IPS DF 6.9 (cell line): ENCODE data around the gene ROBO3.
A peak's percentile ranks its signal among the peaks of the same experiment; 100 is the strongest.

ENCODE experiments used
- DNase-seq: peaks from one replicate; pipeline ENCODE4 v3.0.0-alpha.2; 2013; ENCODE audit warnings: low read depth, low spot score
- H3K27ac ChIP-seq: one replicate; pipeline ENCODE4 v1.5.1; 2013; ENCODE audit warnings: low read length, control low read depth
- H3K27me3 ChIP-seq: 2 replicates; pipeline ENCODE4 v1.6.1; 2013; ENCODE audit warnings: mild to moderate bottlenecking, low read length; ENCODE audit not compliant: control insufficient read depth, insufficient read depth
- H3K36me3 ChIP-seq: 2 replicates; pipeline ENCODE4 v1.6.1; 2013; ENCODE audit warnings: low read length; ENCODE audit not compliant: control insufficient read depth, insufficient read depth
- H3K4me1 ChIP-seq: 2 replicates; pipeline ENCODE4 v1.6.1; 2013; ENCODE audit warnings: low read length; ENCODE audit not compliant: control insufficient read depth, insufficient read depth
- H3K4me3 ChIP-seq: 2 replicates; pipeline ENCODE4 v1.5.1; 2013; ENCODE audit warnings: mild to moderate bottlenecking, low read length
- H3K9me3 ChIP-seq: 2 replicates; pipeline ENCODE4 v1.6.1; 2013; ENCODE audit warnings: low read length, inconsistent platforms; ENCODE audit not compliant: control insufficient read depth, insufficient read depth
- WGBS: extraction: QIAGEN DNeasy Blood & Tissue Kit; methylation state at CpG from one replicate; pipeline ENCODE4 v1.1.7; 2013; ENCODE audit warnings: mixed read lengths, missing lambda C conversion rate; ENCODE audit not compliant: insufficient read length, insufficient coverage; 5-methylcytosine and 5-hydroxymethylcytosine counted together

ROBO3 gene

DNA sequence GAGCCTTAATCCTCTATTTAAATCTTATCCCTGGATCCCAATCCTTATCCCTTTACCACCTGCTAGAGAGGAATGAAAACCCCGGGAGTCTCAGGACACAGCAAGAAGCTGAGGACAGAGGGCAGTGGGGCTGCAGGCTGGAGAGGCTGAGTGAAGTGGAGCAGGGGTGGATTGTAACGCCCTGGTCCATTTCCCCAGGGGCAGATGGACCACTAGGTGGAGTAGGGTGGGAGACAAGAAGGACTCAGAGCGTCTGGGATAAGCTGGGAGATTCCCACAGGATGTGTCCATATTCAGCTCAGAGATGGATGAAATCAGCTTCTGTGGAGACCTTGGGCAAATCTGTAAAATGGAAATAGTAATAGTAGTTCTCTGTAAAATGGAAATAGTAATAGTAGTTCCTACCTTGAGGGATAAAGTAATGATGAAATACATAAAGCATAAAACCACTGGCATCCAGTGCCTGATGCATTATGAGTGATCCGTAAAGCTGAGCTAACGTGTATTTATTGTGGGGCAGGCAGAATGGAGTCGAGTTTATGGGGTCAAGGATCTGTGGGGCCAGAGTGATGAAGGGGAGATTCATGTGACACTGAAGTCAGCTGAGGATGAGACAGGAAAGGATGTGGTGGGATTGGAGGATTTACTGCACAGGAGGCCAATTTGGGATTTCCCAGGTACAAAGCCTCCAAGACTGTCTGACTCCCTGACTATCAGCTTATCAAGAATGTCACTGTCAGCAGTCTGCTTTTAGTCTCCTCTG is 34.3 kb downstream of the ROBO3 start:
- Histone ChIP-seq H3K4me3 (no peak overlapping the region), H3K27me3 (no peaks in the 10 kb centered on the region), H3K9me3 (no peaks in the 10 kb centered on the region; the same call in 1 of the 2 replicates), H3K4me1 (no peaks in the 10 kb centered on the region), H3K36me3 (no peaks in the 10 kb centered on the region), H3K27ac (no peak overlapping the region)
- no CpG with 5 or more reads among the region's 6 CpGs for WGBS
- no peak for DNase-seq

- WGBS: no CpG with 5 or more reads among the region's 5 CpGs
These were observed 35.2 kb downstream of the ROBO3 start for GRCh38 chr11:124900464-124900863.

DNA sequence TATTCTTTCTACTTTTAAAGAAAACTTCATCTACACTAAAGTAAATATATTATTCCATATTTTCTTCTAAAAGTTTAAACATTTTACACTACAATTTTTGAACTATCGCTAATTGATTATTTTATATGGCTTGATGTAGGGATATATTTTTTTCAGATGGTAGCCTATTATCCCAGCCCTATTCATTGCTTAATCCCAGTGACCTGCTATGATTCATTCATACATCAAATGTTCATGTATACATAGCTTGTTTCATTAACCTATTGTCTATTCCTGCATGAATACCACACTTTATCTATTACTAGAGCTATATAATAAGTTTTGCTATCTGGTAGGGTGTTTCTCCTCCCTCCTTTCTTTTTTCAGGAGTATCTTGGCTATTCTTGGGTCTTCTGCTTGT is 37.4 kb downstream of the ROBO3 start:
- WGBS: no CpG with 5 or more reads among the region's 1 CpG
- no peak for DNase-seq
- H3K4me1 ChIP-seq: no peaks in the 10 kb centered on the region
- H3K36me3 ChIP-seq: no peaks in the 10 kb centered on the region
- H3K27me3 ChIP-seq: no peaks in the 10 kb centered on the region
- no peak overlapping the region for H3K27ac ChIP-seq
- H3K9me3 ChIP-seq: no peaks in the 10 kb centered on the region; the same call in 1 of the 2 replicates
- H3K4me3 ChIP-seq: no peak overlapping the region

More at GRCh38 chr11:124900464-124900863, 35.2 kb downstream of the ROBO3 start:
- DNase-seq: no peak
- no peak overlapping the region for H3K4me3 ChIP-seq
- no peaks in the 10 kb centered on the region; the same call in 1 of the 2 replicates for H3K9me3 ChIP-seq
- no peak overlapping the region for H3K27ac ChIP-seq
- no peaks in the 10 kb centered on the region for H3K4me1 ChIP-seq
- H3K36me3 ChIP-seq: no peaks in the 10 kb centered on the region
- H3K27me3 ChIP-seq: no peaks in the 10 kb centered on the region

DNA sequence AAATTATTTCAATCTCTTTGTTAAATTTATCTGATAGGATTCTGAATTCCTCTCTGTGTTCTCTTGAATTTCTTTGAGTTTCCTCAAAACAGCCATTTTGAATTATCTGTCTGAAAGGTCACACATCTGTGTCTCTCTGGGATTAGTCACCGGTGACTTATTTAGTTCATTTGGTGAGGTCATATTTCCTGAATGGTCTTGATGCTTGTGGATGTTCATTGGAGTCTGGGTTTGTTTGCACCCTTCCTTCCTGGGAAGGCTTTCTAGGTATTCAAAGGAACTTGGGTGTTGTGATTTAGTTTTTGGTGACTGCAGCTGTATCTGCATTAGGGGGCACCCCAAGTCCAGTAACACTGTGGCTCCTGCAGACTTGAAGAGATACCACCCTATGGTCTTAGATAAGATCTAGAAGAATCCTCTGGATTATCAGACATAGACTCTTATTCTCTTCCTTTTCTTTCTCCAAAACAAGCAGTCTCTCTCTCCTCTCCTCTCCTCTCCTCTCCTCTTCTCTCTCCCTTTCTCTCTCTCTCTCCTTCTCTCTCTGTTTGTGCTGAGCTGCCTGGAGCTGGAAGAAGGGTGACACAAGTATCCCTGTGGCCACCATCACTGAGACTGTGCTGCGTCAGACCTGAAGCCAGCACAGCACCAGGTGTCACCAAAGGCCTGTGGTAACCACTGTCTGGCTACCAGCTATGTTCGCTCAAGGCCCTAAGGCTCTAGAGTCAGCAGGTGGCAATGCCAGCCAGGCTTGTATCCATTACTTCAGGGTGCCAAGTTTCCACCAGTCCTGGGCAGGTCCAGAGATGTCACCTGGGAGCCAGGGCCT is 50.5 kb downstream of the ROBO3 start:
- H3K4me1 ChIP-seq: no peaks in the 10 kb centered on the region
- no peaks in the 10 kb centered on the region for H3K36me3 ChIP-seq
- H3K27me3 ChIP-seq: no peaks in the 10 kb centered on the region; the same call in 1 of the 2 replicates
- WGBS: no CpG with 5 or more reads among the region's 3 CpGs
- no peak for DNase-seq
- H3K4me3 ChIP-seq: no peak overlapping the region
- no peak overlapping the region for H3K27ac ChIP-seq
- no peaks in the 10 kb centered on the region for H3K9me3 ChIP-seq

DNA sequence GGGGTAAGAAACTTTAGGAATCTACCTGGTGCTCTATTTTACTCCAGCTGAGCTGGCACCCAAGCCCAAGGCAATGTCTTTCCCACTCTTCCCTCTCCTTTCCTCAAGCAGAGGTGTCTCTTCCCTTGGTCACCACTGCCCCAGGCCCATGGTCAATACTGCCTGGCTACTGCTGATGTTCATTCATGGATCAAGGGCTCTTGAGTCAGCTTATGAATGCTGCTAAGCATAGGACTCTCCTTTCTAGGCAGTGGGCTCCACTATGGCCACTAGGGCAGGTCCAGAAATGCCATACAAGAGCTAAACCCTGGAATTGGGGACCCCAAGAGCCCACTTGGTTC is 51.1 kb downstream of the ROBO3 start:
- peaks cover 1% of the 10 kb centered on the region; the same call in 1 of the 2 replicates for H3K27me3 ChIP-seq
- no peak for DNase-seq
- H3K9me3 ChIP-seq: no peaks in the 10 kb centered on the region
- H3K27ac ChIP-seq: no peak overlapping the region
- no peaks in the 10 kb centered on the region for H3K36me3 ChIP-seq
- no peak overlapping the region for H3K4me3 ChIP-seq
- no peaks in the 10 kb centered on the region for H3K4me1 ChIP-seq

DNA sequence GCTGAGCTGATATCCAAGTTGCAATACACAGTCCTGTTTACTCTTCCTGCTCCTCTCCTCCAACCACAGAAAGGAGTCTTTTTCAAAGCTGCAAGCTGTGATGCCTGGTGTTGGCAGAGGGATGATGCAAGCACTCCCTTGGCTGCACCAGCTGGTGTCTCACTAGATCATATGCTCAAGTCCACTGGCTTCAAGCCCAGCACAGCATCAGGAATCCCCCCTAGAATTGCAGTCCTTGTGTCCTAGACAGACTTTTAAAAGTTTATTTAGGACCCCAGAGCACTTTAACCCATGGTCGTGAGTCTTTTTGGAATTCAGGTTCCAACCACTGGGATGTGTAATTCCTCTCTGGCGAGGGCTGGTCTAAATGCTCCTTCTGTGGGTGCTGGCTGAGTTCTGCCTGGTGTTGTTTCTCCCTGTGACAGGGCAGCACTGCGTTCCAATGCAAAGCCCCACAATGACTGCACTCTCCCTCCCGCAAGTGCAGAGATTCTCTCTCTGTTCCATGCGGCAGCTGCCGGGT is 51.9 kb downstream of the ROBO3 start:
- no peaks in the 10 kb centered on the region for H3K9me3 ChIP-seq
- no peak overlapping the region for H3K27ac ChIP-seq
- WGBS: no CpG with 5 or more reads among the region's 6 CpGs
- no peaks in the 10 kb centered on the region for H3K36me3 ChIP-seq
- H3K4me1 ChIP-seq: no peaks in the 10 kb centered on the region
- no peak for DNase-seq
- peaks cover 10% of the 10 kb centered on the region; the same call in 1 of the 2 replicates for H3K27me3 ChIP-seq
- H3K4me3 ChIP-seq: no peak overlapping the region

GRCh38 chr11:124918950-124919349 is 53.7 kb downstream of the ROBO3 start, which contains the start of gene HEPN1:
TSS of gene HEPN1 (plus strand) at chr11:124919250.
- no peaks in the 10 kb centered on the region for H3K4me1 ChIP-seq
- no peaks in the 10 kb centered on the region for H3K36me3 ChIP-seq
- peaks cover 10% of the 10 kb centered on the region; the same call in 1 of the 2 replicates for H3K27me3 ChIP-seq
- no peak within 1 kb of the TSS for H3K27ac ChIP-seq
- no peak within 1 kb of the TSS for H3K4me3 ChIP-seq
- 100% methylated on average over 3 of the region's 3 CpGs for WGBS
- DNase-seq: no peak
- no peaks in the 10 kb centered on the region for H3K9me3 ChIP-seq

GRCh38 chr11:124919898-124920297 is 54.7 kb downstream of the ROBO3 start:
- no peaks in the 10 kb centered on the region for H3K9me3 ChIP-seq
- H3K4me3 ChIP-seq: no peak overlapping the region
- no peaks in the 10 kb centered on the region for H3K4me1 ChIP-seq
- no peak overlapping the region for H3K27ac ChIP-seq
- no CpG with 5 or more reads among the region's 2 CpGs for whole genome bisulfite sequencing
- no peak for DNase-seq
- H3K36me3 ChIP-seq: no peaks in the 10 kb centered on the region
- H3K27me3 ChIP-seq: peaks cover 10% of the 10 kb centered on the region; the same call in 1 of the 2 replicates

- no peaks in the 10 kb centered on the region for H3K36me3 ChIP-seq
- no peaks in the 10 kb centered on the region for H3K4me1 ChIP-seq
- H3K9me3 ChIP-seq: no peaks in the 10 kb centered on the region
- H3K27me3 ChIP-seq: peaks cover 10% of the 10 kb centered on the region; the same call in 1 of the 2 replicates
- DNase-seq: no peak
- WGBS: no CpG with 5 or more reads among the region's 5 CpGs
- H3K27ac ChIP-seq: no peak overlapping the region
- no peak overlapping the region for H3K4me3 ChIP-seq
These were observed 55.1 kb downstream of the ROBO3 start for GRCh38 chr11:124920356-124920755.

DNA sequence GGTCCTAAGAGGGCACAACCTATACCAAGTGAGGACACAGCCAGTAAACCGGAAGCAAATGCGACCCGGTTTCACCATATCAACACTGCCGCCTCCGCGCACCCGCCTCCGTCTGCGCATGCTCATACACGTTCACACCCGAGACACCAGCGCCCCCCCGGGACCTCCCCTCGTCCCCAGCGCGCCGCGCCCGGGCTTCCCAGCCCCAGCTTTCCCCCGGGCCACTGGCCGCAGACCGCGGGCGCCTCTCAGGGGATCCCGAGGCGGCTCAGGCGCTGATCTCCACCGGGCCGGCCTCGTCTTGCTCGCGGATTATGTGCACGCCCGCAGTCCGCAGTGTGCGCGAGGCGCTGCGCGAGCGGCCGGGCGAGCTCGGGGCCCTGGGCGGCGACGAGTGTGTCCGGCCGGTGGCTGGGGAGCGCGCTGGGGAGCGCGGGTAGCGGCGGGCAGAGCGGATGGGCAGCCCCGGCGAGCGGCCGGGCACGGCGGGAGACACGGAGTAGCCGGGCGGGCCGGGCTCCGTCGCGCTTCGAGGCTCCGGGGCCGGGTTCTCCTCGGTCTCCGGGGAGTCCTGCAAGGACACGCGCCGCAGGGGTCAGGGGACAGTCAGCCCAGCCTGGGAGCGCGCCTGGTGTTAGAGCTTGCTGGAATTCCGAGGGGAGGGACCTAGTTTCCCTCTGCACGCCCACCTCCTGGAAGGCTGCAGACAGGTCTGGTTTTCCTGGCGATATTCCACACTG is 55.8 kb downstream of the ROBO3 start:
- H3K27me3 ChIP-seq: peaks cover 10% of the 10 kb centered on the region; the same call in 1 of the 2 replicates
- H3K4me3 ChIP-seq: peak overlapping the region; percentile 35; the same call in 1 of the 2 replicates
- no peaks in the 10 kb centered on the region for H3K9me3 ChIP-seq
- H3K4me1 ChIP-seq: no peaks in the 10 kb centered on the region
- no peaks in the 10 kb centered on the region for H3K36me3 ChIP-seq
- H3K27ac ChIP-seq: no peak overlapping the region
- WGBS: no CpG with 5 or more reads among the region's 82 CpGs
- peak; percentile 47 for DNase-seq
